WTC11 (cell line): ENCODE results near the gene MATR3.

Source experiments
- JUN ChIP-seq: sonication (generic); formaldehyde crosslinking; IDR thresholded peaks from 2 replicates; pipeline ENCODE4 v1.8.0; 2023; ENCODE audit warnings: mild to moderate bottlenecking, missing genetic modification reagents
- STAT6 ChIP-seq: sonication (generic); formaldehyde crosslinking; conservative IDR thresholded peaks from 2 replicates; pipeline ENCODE4 v1.8.1; 2023; ENCODE audit warnings: mild to moderate bottlenecking, low read depth, missing genetic modification reagents, moderate library complexity
- TF ChIP-seq, protein P1 (sequence below): sonication (generic); formaldehyde crosslinking; IDR thresholded peaks from 2 replicates; pipeline ENCODE4 v1.8.0; 2022; ENCODE audit warnings: mild to moderate bottlenecking, missing genetic modification reagents
- TF ChIP-seq, protein P2 (sequence below): fragments of 200-600 bp; IDR thresholded peaks from 2 replicates; pipeline ENCODE4 v1.8.0; 2022; ENCODE audit warnings: antibody characterized with exemption

- no peak for TF ChIP-seq JUN
- TF ChIP-seq STAT6 (CRISPR knock-in tag), result no peak
- TF ChIP-seq, protein P1, sequence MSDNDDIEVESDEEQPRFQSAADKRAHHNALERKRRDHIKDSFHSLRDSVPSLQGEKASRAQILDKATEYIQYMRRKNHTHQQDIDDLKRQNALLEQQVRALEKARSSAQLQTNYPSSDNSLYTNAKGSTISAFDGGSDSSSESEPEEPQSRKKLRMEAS (CRISPR knock-in tag), result no peak
- TF ChIP-seq, protein P2, sequence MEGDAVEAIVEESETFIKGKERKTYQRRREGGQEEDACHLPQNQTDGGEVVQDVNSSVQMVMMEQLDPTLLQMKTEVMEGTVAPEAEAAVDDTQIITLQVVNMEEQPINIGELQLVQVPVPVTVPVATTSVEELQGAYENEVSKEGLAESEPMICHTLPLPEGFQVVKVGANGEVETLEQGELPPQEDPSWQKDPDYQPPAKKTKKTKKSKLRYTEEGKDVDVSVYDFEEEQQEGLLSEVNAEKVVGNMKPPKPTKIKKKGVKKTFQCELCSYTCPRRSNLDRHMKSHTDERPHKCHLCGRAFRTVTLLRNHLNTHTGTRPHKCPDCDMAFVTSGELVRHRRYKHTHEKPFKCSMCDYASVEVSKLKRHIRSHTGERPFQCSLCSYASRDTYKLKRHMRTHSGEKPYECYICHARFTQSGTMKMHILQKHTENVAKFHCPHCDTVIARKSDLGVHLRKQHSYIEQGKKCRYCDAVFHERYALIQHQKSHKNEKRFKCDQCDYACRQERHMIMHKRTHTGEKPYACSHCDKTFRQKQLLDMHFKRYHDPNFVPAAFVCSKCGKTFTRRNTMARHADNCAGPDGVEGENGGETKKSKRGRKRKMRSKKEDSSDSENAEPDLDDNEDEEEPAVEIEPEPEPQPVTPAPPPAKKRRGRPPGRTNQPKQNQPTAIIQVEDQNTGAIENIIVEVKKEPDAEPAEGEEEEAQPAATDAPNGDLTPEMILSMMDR, result no peak
These were observed 18.0 kb upstream of the MATR3 start for GRCh38 chr5:139275536-139275935.
